Esophagus mucosa (tissue), 1 donor: ENCODE measurements around the gene TTBK2. TPM values are rescaled to one million over a fixed set of nuclear protein-coding genes. Genes with fewer than 3 reads are reported as not detected.
"Not testable (repeated sequence)": the region's sequence is repeated elsewhere in the genome, so short reads cannot be mapped to it uniquely, and the experiment has no call there.

Source experiments
- ATAC-seq: fragments of 200-7000 bp; cut with Tn5 transposase; one replicate; pipeline ENCODE4 v1.9.1; 2020
- total RNA-seq: library from RNA; stranded (reverse); gene quantifications from one replicate; pipeline ENCODE4 v1.2.4, GENCODE V29; 2023
- donor health status: DM: yes; HTN: yes; CAD: no.

The TTBK2 gene
- 5.4 TPM for total RNA-seq

- ATAC-seq, result peak; percentile 99
Observed at GRCh38 chr15:42920519-42921341, at the start of gene TTBK2. Gene TTBK2, minus strand, starts transcription at chr15:42920778. Its CDS starts 42,161 bp downstream, at chr15:42878617.

- no peak for ATAC-seq
Observed at GRCh38 chr15:42964476-42964875, 43.9 kb upstream of the TTBK2 start.

- ATAC-seq, result peak; percentile 65
Observed at GRCh38 chr15:42955518-42955917, 34.9 kb upstream of the TTBK2 start.

- ATAC-seq, result no peak
Observed at GRCh38 chr15:42954291-42954690, 33.7 kb upstream of the TTBK2 start.

GRCh38 chr15:42948898-42949297, 28.3 kb upstream of the TTBK2 start:
- not testable (repeated sequence) for ATAC-seq

GRCh38 chr15:42940527-42940926, 19.9 kb upstream of the TTBK2 start:
- ATAC-seq, result no peak

GRCh38 chr15:42939841-42940240, 19.3 kb upstream of the TTBK2 start:
- ATAC-seq, result no peak

GRCh38 chr15:42937143-42937542, 16.6 kb upstream of the TTBK2 start:
- ATAC-seq, result no peak

GRCh38 chr15:42933886-42934667, 13.5 kb upstream of the TTBK2 start:
- ATAC-seq, result no peak

GRCh38 chr15:42932833-42933515, 12.4 kb upstream of the TTBK2 start:
- no peak for ATAC-seq

- ATAC-seq, result no peak
Observed at GRCh38 chr15:42931702-42932486, 11.3 kb upstream of the TTBK2 start.

- ATAC-seq, result no peak
Observed at GRCh38 chr15:42929306-42929848, 8.8 kb upstream of the TTBK2 start.

GRCh38 chr15:42921342-42921731, 759 bp upstream of the TTBK2 start:
- ATAC-seq, result peak; percentile 27

- peak; percentile 42 for ATAC-seq
Observed at GRCh38 chr15:42919799-42920518, 619 bp downstream of the TTBK2 start.

- ATAC-seq, result no peak
Observed at GRCh38 chr15:42919308-42919707, 1.3 kb downstream of the TTBK2 start.

- ATAC-seq, result no peak
Observed at GRCh38 chr15:42918047-42918446, 2.5 kb downstream of the TTBK2 start.

GRCh38 chr15:42915654-42916315, 4.8 kb downstream of the TTBK2 start:
- no peak for ATAC-seq

- ATAC-seq, result no peak
Observed at GRCh38 chr15:42914728-42915497, 5.7 kb downstream of the TTBK2 start.

- ATAC-seq, result no peak
Observed at GRCh38 chr15:42911058-42911592, 9.5 kb downstream of the TTBK2 start.

- peak; percentile 56 for ATAC-seq
Observed at GRCh38 chr15:42908538-42908937, 12.0 kb downstream of the TTBK2 start.
